Tibial nerve (tissue), 4 donors: ENCODE data around the gene EID2B. TPM values are rescaled to one million over a fixed set of nuclear protein-coding genes. Genes with fewer than 3 reads are reported as not detected.

Source experiments
- DNase-seq, 2 donors: peaks; one replicate each; pipeline ENCODE4 v3.0.0-alpha.2; 2019; ENCODE audit warnings: low spot score in 2 of 2
- H3K27ac ChIP-seq, 4 donors: fragments of 200-600 bp; sonication (generic) in 3 of 4; one replicate each; pipeline ENCODE4 v1.5.1; 2017 to 2019; ENCODE audit warnings: mild to moderate bottlenecking in 1 of 4
- H3K27me3 ChIP-seq, 2 donors: fragments of 200-600 bp; sonication (generic) in 1 of 2; one replicate each; pipeline versions ENCODE4 v1.5.1 to v1.6.0; 2017 to 2019
- H3K36me3 ChIP-seq, 3 donors: fragments of 200-600 bp; sonication (generic); one replicate each; pipeline ENCODE4 v1.5.1; 2018 to 2019
- H3K4me1 ChIP-seq, 4 donors: fragments of 200-600 bp; sonication (generic) in 3 of 4; one replicate each; pipeline ENCODE4 v1.5.1; 2017 to 2019
- H3K4me3 ChIP-seq, 4 donors: fragments of 200-600 bp; sonication (generic) in 3 of 4; one replicate each; pipeline ENCODE4 v1.5.1; 2017 to 2019; ENCODE audit warnings: mild to moderate bottlenecking in 1 of 4, moderate library complexity in 1 of 4
- H3K9me3 ChIP-seq, 4 donors: fragments of 200-600 bp; sonication (generic) in 3 of 4; one replicate each; pipeline ENCODE4 v1.5.1; 2017 to 2019
- CTCF ChIP-seq, 5 experiments: fragments of 200-600 bp in 3 of 5; fragments of 450-650 bp in 2 of 5; sonication (generic) in 3 of 5; IDR thresholded peaks; one replicate each; pipeline ENCODE4 v1.5.1; 2016 to 2019; ENCODE audit warnings: antibody characterized with exemption in 5 of 5, mild to moderate bottlenecking in 3 of 5, moderate library complexity in 2 of 5
- EP300 ChIP-seq, 2 donors: sonication (generic); formaldehyde crosslinking; IDR thresholded peaks; one replicate each; pipeline ENCODE4 v1.6.1; 2017; ENCODE audit warnings: antibody characterized with exemption in 2 of 2, mild to moderate bottlenecking in 1 of 2
- POLR2A ChIP-seq, 2 donors: fragments of 450-650 bp; IDR thresholded peaks; one replicate each; pipeline ENCODE4 v1.6.1; 2017; ENCODE audit warnings: antibody characterized with exemption in 2 of 2, mild to moderate bottlenecking in 2 of 2, moderate library complexity in 2 of 2
- WGBS, 2 donors: methylation state at CpG; one replicate each; pipeline ENCODE4 v1.1.5; 2018; 5-methylcytosine and 5-hydroxymethylcytosine counted together
- total RNA-seq, 4 donors: library from RNA; depleted of rRNA; stranded (reverse); fragments of >200 nt; gene quantifications; one replicate each; pipeline ENCODE4 v1.1.0, GENCODE V29; 2016

The EID2B gene
- total RNA-seq, 4 donors from 2014 or later, result 3.0 to 10.2 (median 7.0) TPM

GRCh38 chr19:39533791-39534190 is 1.1 kb upstream of the EID2B start:
- Histone ChIP-seq H3K27ac (no peak overlapping the region), H3K27me3 (no peaks in the 10 kb centered on the region), H3K36me3 (peaks cover 0 to 8% (median 0%) of the 10 kb centered on the region in 3 donors), H3K9me3 (no peaks in the 10 kb centered on the region), H3K4me1 (peaks cover 0 to 52% (median 22%) of the 10 kb centered on the region in 4 donors), H3K4me3 (no peak overlapping the region)
- DNase-seq, result no peak
- no peak for TF ChIP-seq POLR2A (IDR thresholded peaks at IDR 0.05)
- TF ChIP-seq EP300 (IDR thresholded peaks at IDR 0.05), result no peak
- no peak for TF ChIP-seq CTCF (IDR thresholded peaks at IDR 0.05)
- WGBS, 2 donors, result 67% methylated on average over 3 of the region's 3 CpGs

- H3K4me3 ChIP-seq, result peak overlapping the region in 3 of 4 donors; percentile 68 to 84 (median 78)
- 18% methylated on average over 12 of the region's 12 CpGs for WGBS, 2 donors
- TF ChIP-seq POLR2A (IDR thresholded peaks at IDR 0.05), result no peak
- TF ChIP-seq CTCF (IDR thresholded peaks at IDR 0.05), result no peak
- TF ChIP-seq EP300 (IDR thresholded peaks at IDR 0.05), result no peak
- no peaks in the 10 kb centered on the region for H3K9me3 ChIP-seq
- peaks cover 0 to 45% (median 15%) of the 10 kb centered on the region in 4 donors for H3K4me1 ChIP-seq
- no peaks in the 10 kb centered on the region for H3K27me3 ChIP-seq
- peaks cover 0 to 8% (median 0%) of the 10 kb centered on the region in 3 donors for H3K36me3 ChIP-seq
- no peak for DNase-seq
- peak overlapping the region in 2 of 4 donors; percentile 61 to 88 for H3K27ac ChIP-seq
Observed at GRCh38 chr19:39533003-39533512, 406 bp upstream of the EID2B start.

- Histone ChIP-seq H3K4me3 (peak overlapping the region; percentile 68 to 84 (median 74)), H3K27me3 (no peaks in the 10 kb centered on the region), H3K4me1 (peaks cover 0 to 35% (median 11%) of the 10 kb centered on the region in 4 donors), H3K36me3 (peaks cover 0 to 9% (median 0%) of the 10 kb centered on the region in 3 donors), H3K27ac (peak overlapping the region; percentile 61 to 89 (median 84)), H3K9me3 (no peaks in the 10 kb centered on the region)
- TF ChIP-seq POLR2A (IDR thresholded peaks at IDR 0.05) (no peak), CTCF (IDR thresholded peaks at IDR 0.05) (no peak), EP300 (IDR thresholded peaks at IDR 0.05) (no peak)
- WGBS, 2 donors, result 28% methylated on average over 14 of the region's 14 CpGs
- DNase-seq, result no peak
Observed at GRCh38 chr19:39531834-39532232, 819 bp downstream of the EID2B start.

GRCh38 chr19:39525205-39525604 is 7.4 kb downstream of the EID2B start:
- WGBS, 2 donors, result 93 to 99% methylated on average over 3 of the region's 3 CpGs
- DNase-seq, result no peak
- Histone ChIP-seq H3K27me3 (no peaks in the 10 kb centered on the region), H3K27ac (no peak overlapping the region), H3K9me3 (no peaks in the 10 kb centered on the region), H3K36me3 (peaks cover 0 to 20% (median 0%) of the 10 kb centered on the region in 3 donors), H3K4me1 (peaks cover 0 to 8% (median 0%) of the 10 kb centered on the region in 4 donors), H3K4me3 (no peak overlapping the region)
- TF ChIP-seq EP300 (IDR thresholded peaks at IDR 0.05), result no peak
- no peak for TF ChIP-seq POLR2A (IDR thresholded peaks at IDR 0.05)
- no peak for TF ChIP-seq CTCF (IDR thresholded peaks at IDR 0.05)

- Histone ChIP-seq H3K4me1 (peaks cover 0 to under 1% (median 0%) of the 10 kb centered on the region in 4 donors), H3K9me3 (no peaks in the 10 kb centered on the region), H3K36me3 (peaks cover 0 to 14% (median 0%) of the 10 kb centered on the region in 3 donors), H3K27ac (no peak overlapping the region), H3K4me3 (no peak overlapping the region), H3K27me3 (no peaks in the 10 kb centered on the region)
- no peak for DNase-seq
- TF ChIP-seq CTCF (IDR thresholded peaks at IDR 0.05) (no peak), EP300 (IDR thresholded peaks at IDR 0.05) (no peak), POLR2A (IDR thresholded peaks at IDR 0.05) (no peak)
- 82 to 86% methylated on average over 8 of the region's 8 CpGs for WGBS, 2 donors
Observed at GRCh38 chr19:39524495-39524894, 8.2 kb downstream of the EID2B start.
